ENCODE data around the gene STK39. TPM values are rescaled to one million over a fixed set of nuclear protein-coding genes. Genes with fewer than 3 reads are reported as not detected.
A peak's percentile ranks its signal among the peaks of the same experiment; 100 is the strongest.

STK39 gene
- total and polyA plus RNA-seq, 4 donors, result 8.5 to 18.7 (median 11.2) TPM

- Histone ChIP-seq H3K9ac (ENCODE audit: insufficient read depth in 1 of 2, low read length in 2 of 2) (no peak overlapping the region), H3K36me3 (ENCODE audit: control insufficient read depth in 4 of 4, insufficient read depth in 4 of 4, low read length in 4 of 4) (peaks cover 2 to 11% (median 3%) of the 10 kb centered on the region in 4 donors), H3K4me1 (ENCODE audit: control insufficient read depth in 5 of 5, insufficient read depth in 5 of 5, low read length in 5 of 5) (peaks cover 0 to 11% (median 0%) of the 10 kb centered on the region in 5 donors), H3K27ac (ENCODE audit: low read depth in 1 of 2, low read length in 1 of 2) (no peak overlapping the region), H3K4me3 (no peak overlapping the region), H3K27me3 (ENCODE audit: control insufficient read depth in 3 of 3, insufficient read depth in 3 of 3, low read length in 2 of 3) (no peaks in the 10 kb centered on the region), H3K9me3 (ENCODE audit: control insufficient read depth in 4 of 4, insufficient read depth in 3 of 4, low read length in 3 of 4) (peaks cover 0 to 2% (median 0%) of the 10 kb centered on the region in 4 donors)
- ATAC-seq (ENCODE audit: insufficient read depth, low FRiP score) (no peak), DNase-seq (peak in 1 of 3 donors; percentile 14)
- no peak for TF ChIP-seq CTCF (IDR thresholded peaks at IDR 0.05; ENCODE audit: control extremely low read depth, extremely low read depth)
- 50 to 78% methylated on average over 2 of the region's 2 CpGs for WGBS, 2 donors
Observed at GRCh38 chr2:168075446-168075845, 171.9 kb downstream of the STK39 start.

- no peak overlapping the region for H3K4me3 ChIP-seq
- H3K9me3 ChIP-seq (ENCODE audit: control insufficient read depth in 4 of 4, insufficient read depth in 3 of 4, low read length in 3 of 4), result no peaks in the 10 kb centered on the region
- WGBS, 2 donors, result 77 to 86% methylated on average over 1 of the region's 1 CpG
- TF ChIP-seq CTCF (IDR thresholded peaks at IDR 0.05; ENCODE audit: control extremely low read depth, extremely low read depth), result no peak
- DNase-seq (no peak), ATAC-seq (ENCODE audit: insufficient read depth, low FRiP score) (no peak)
- no peaks in the 10 kb centered on the region for H3K27me3 ChIP-seq (ENCODE audit: control insufficient read depth in 3 of 3, insufficient read depth in 3 of 3, low read length in 2 of 3)
- peaks cover 0 to 11% (median 0%) of the 10 kb centered on the region in 5 donors for H3K4me1 ChIP-seq (ENCODE audit: control insufficient read depth in 5 of 5, insufficient read depth in 5 of 5, low read length in 5 of 5)
- no peak overlapping the region for H3K27ac ChIP-seq (ENCODE audit: low read depth in 1 of 2, low read length in 1 of 2)
- H3K9ac ChIP-seq (ENCODE audit: insufficient read depth in 1 of 2, low read length in 2 of 2), result no peak overlapping the region
- peaks cover 0 to 23% (median 3%) of the 10 kb centered on the region in 4 donors for H3K36me3 ChIP-seq (ENCODE audit: control insufficient read depth in 4 of 4, insufficient read depth in 4 of 4, low read length in 4 of 4)
Observed at GRCh38 chr2:168072626-168073303, 174.6 kb downstream of the STK39 start.

- no peak for TF ChIP-seq CTCF (IDR thresholded peaks at IDR 0.05; ENCODE audit: control extremely low read depth, extremely low read depth)
- Histone ChIP-seq H3K4me3 (no peak overlapping the region), H3K9me3 (ENCODE audit: control insufficient read depth in 4 of 4, insufficient read depth in 3 of 4, low read length in 3 of 4) (no peaks in the 10 kb centered on the region)
Observed at GRCh38 chr2:168064011-168064998, 183.1 kb downstream of the STK39 start.

More at GRCh38 chr2:168064011-168064998, 183.1 kb downstream of the STK39 start:
- Histone ChIP-seq H3K4me1 (ENCODE audit: control insufficient read depth in 5 of 5, insufficient read depth in 5 of 5, low read length in 5 of 5) (no peaks in the 10 kb centered on the region), H3K27ac (ENCODE audit: low read depth in 1 of 2, low read length in 1 of 2) (no peak overlapping the region), H3K9ac (ENCODE audit: insufficient read depth in 1 of 2, low read length in 2 of 2) (no peak overlapping the region), H3K36me3 (ENCODE audit: control insufficient read depth in 4 of 4, insufficient read depth in 4 of 4, low read length in 4 of 4) (peaks cover 4 to 41% (median 10%) of the 10 kb centered on the region in 4 donors), H3K27me3 (ENCODE audit: control insufficient read depth in 3 of 3, insufficient read depth in 3 of 3, low read length in 2 of 3) (no peaks in the 10 kb centered on the region)
- DNase-seq (no peak), ATAC-seq (ENCODE audit: insufficient read depth, low FRiP score) (no peak)
- WGBS, 2 donors, result 97 to 98% methylated on average over 9 of the region's 9 CpGs
